GM18870 (cell line): ENCODE measurements around the gene ACTA2.
A peak's percentile ranks its signal among the peaks of the same experiment; 100 is the strongest.
"Not testable (repeated sequence)": the region's sequence is repeated elsewhere in the genome, so short reads cannot be mapped to it uniquely, and the experiment has no call there.

ENCODE experiments used
- ATAC-seq: cut with Tn5 transposase; IDR thresholded peaks from one replicate; pipeline ENCODE4 v1.9.1; 2021; ENCODE audit warnings: moderate library complexity; ENCODE audit not compliant: unreplicated experiment

ACTA2 gene

GRCh38 chr10:88954458-88955083, 2.0 kb upstream of the ACTA2 start:
- no peak for ATAC-seq

DNA sequence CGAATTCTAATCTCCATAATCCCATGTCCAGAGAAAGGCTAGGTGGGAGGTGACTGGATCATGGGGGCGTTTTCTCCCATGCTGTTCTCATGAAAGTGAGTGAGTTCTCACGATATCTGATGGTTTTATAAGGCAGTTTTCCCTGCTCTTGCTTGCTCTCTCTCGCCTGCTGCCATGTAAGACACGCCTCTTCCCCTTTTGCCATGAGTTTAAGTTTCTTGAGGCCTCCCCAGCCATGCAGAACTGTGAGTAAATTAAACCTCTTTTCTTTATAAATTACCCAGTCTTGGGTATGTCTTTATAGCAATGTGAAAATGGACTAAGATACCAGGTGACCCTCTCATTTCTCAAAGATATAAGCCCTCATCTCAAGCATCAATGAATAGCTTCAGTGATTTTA, 1.1 kb upstream of the ACTA2 start:
- ATAC-seq = no peak

DNA sequence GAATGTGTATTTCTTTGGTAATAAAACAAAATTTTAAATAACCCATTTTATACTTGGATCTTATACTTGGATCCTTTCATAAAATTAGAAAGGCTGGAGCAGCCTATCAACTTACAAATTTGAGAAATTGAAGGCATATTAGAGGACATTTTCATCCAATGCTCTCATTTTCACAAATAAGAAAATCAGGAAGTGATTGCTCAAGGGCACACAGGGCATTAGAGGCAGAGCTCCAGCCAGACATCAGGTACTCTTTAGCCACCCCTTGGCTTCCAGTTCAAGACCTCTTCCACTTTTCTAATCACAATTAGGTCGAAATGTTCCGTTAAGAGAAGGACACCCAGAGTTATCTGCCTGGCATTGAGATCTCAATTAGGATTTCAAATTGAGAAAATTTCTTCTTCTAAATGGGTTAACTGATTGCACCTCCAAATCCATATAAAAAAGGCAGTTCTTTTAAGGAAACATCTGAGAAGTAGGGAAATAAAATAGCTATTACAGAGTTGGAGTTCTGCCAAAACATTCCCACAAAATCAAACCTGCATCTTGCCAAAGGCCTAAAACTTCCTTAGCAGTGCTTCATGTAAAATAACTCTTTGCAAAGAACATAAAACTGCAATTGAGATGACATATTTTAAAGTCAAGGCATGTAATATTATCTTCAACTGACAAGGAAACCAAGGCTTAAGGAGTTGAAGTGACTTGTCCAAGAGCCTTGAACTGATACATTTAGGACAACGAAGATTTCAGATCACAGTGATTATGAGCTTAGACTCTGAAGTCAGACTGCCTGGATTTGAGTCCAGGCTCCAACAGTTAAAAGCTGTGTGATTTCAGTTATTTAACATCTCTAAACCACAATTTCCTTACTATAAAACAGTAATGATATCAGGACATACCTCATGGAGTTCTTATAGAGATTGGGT, 2.4 kb downstream of the ACTA2 start:
- no peak for ATAC-seq

DNA sequence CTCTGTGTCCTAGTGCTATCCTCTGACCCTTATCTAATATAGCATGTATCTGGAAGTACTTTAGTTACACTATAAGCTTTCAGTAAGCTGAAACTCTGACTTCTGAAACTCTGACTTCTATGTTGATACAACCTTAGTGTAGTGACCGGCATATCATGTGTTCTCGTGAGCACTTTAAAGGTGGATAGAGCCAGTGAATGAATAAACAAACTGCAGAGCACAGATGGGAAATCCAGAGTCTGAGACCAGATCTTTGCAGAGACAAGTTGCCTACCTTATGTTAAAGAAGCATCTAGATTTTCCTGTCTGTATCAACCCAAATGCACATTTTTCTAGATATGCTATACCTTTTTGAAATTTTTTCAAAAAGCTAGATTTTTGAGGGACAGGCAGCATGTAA, 3.5 kb downstream of the ACTA2 start:
- no peak for ATAC-seq

GRCh38 chr10:88946965-88947590, 5.5 kb downstream of the ACTA2 start:
- ATAC-seq = no peak

DNA sequence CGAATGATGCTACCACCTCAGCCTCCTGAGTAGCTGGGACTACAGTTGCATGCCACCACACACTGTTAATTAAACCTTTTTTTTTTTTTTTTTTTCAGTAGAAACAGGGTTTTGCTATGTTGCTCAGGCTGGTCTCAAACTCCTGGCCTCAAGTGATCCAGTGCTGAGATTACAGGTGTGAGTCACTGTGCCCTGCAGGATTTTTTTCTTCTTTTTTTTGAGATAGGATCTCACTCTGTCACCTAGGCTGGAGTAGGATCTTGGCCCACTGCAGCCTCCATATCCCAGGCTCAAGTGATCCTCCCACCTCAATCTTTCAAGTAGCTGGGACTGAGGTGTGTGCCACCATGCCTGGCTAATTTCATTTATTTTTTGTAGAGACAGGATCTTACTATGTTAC, 6.4 kb downstream of the ACTA2 start:
- no peak for ATAC-seq

DNA sequence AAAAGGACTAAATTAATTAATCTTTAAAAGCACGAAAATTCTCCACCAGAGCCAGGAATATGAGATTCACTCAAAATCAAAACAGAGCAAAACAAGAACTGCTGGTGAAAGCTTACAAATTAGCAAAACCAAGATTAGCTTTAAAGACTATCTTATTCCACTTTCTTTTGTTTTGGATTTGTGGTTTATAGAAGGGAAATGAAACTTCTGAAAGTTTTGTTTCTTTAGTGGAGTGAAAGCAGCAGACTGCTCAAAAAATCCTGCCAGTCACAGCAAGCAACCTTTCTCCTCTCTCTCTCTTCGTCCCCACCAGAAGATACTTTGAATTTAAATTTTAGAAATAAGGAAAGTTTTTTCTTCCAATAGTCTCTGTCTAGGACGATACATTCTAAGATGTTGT, 7.8 kb downstream of the ACTA2 start:
- ATAC-seq = no peak

- ATAC-seq = no peak
These were observed 8.8 kb downstream of the ACTA2 start for GRCh38 chr10:88943778-88944177.

- no peak for ATAC-seq
These were observed 11.5 kb downstream of the ACTA2 start for GRCh38 chr10:88941026-88941425.

GRCh38 chr10:88938938-88939337, 13.6 kb downstream of the ACTA2 start:
- no peak for ATAC-seq

GRCh38 chr10:88938039-88938438, 14.5 kb downstream of the ACTA2 start:
- no peak for ATAC-seq

GRCh38 chr10:88936656-88937055, 15.9 kb downstream of the ACTA2 start:
- ATAC-seq = no peak

GRCh38 chr10:88934900-88935672, 17.5 kb downstream of the ACTA2 start:
- ATAC-seq = no peak

- ATAC-seq = no peak
These were observed 19.0 kb downstream of the ACTA2 start for GRCh38 chr10:88933564-88933963.

GRCh38 chr10:88932539-88933256, 19.9 kb downstream of the ACTA2 start:
- peak; percentile 49 for ATAC-seq

DNA sequence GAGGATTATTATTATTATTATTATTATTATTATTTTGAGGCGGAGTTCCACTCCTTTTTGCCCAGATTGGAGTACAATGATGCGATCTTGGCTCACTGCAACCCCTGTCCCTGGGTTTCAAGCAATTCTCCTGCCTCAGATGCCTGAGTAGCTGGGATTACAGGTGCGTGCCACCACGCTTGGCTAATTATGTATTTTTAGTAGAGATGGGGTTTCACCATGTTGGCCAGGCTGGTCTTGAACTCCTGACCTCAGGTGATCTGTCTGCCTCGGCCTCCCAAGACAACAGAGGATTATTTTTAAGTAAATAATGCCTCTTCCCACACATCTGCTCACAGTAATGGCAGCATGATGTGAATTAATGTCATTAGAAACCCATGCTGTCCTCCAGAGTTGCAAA, 20.5 kb downstream of the ACTA2 start:
- not testable (repeated sequence) for ATAC-seq

DNA sequence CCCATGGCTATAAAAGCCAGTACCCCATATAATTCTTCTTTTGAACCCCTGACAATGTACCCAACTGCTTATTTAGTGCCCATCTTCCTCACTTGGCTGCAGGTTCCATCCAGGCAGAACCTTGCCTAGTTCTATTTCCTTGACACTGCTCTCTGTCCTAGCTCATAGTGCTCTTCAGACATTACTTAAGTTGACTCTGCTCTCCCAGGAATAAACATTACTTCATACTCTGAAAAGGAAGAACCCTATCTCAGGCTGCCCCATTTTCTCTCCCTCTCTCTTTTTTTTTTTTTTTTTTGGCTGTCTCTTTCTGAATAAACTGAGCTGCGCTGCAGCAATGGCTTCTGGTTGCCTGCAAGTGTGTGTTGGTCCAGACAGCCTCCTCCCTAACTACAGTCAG, 21.0 kb downstream of the ACTA2 start:
- no peak for ATAC-seq

- no peak for ATAC-seq
These were observed 24.3 kb downstream of the ACTA2 start for GRCh38 chr10:88928254-88928653.

DNA sequence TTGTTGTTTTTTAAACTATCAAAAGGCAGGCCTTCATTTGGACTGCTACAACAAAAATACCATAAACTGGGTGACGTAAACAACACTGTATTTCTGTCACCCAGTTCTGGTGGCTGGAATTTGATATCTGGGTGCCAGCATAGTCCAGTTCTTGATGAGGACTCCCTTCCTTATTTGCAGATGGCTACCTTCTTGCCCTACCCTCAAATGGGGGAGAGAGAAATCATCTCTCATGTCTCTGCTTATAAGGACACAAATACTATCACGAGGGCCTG, 25.2 kb downstream of the ACTA2 start:
- no peak for ATAC-seq

DNA sequence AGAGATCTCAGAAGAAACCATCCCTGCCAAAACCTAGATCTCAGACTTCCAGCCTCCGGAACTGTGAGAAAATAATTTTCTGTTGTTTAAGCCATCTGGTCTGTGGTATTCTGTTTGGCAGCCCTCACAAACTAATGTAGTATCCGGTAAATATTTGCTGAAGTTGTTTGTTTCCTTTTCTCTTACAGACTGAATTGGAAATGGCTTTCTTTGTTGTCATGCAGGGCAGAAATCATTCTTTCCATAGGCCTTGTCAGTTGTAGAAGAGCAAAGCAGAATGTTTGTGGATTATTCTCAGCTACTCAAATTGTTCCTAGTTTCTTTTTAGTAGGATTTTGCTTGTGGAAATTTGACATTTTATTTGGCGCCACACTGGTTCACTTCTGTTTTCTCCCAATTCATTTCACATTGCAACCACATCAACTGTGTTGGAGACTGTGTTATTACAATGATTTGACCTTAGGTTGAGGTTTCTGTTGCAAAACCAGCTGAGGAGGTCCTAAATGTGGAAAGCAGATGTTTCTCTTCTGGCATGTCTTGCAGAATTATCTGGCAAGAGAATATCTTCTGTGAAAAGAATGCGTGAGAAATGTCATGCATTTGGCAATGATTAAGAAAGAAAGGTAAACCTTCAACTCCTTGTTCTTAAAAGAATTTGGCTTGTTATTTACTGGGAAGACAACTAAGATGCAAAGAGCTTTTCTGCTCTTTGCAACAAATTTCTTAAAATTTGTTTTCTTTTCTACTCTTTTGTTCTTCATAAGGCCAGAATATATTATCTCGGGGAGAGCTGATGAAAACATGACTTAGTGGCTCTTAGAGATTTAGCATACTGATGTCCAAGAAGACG, 25.8 kb downstream of the ACTA2 start:
- no peak for ATAC-seq
